Keratinocyte (primary cell): ENCODE measurements around the gene ANO3. TPM values are rescaled to one million over a fixed set of nuclear protein-coding genes. Genes with fewer than 3 reads are reported as not detected.

Experiments used
- DNase-seq: peaks from one replicate; pipeline ENCODE4 v3.0.0-alpha.2; 2011; ENCODE audit warnings: low read depth, missing footprints, low spot score
- FAIRE-seq: peaks from 2 replicates; lab custom pipeline; 2011; peaks lifted over from hg19 to GRCh38; lab: Jason Lieb, UNC
- H2AFZ ChIP-seq: 2 replicates; pipeline ENCODE4 v1.6.0; 2012; ENCODE audit warnings: low read length, control low read depth, inconsistent platforms; ENCODE audit not compliant: control insufficient read depth
- H3K27ac ChIP-seq: 2 replicates; pipeline ENCODE4 v1.5.1; 2011; ENCODE audit warnings: low read length; ENCODE audit not compliant: control insufficient read depth, insufficient read depth
- H3K27me3 ChIP-seq: 3 replicates; pipeline ENCODE4 v1.6.0; 2011; ENCODE audit warnings: low read length; ENCODE audit not compliant: control insufficient read depth, insufficient read depth; ENCODE audit errors: extremely low read depth
- H3K36me3 ChIP-seq, 2 experiments: 2 replicates in 1 of 2; 3 replicates in 1 of 2; pipeline ENCODE4 v1.5.1; 2011; ENCODE audit warnings: low read length in 2 of 2, mild to moderate bottlenecking in 1 of 2; ENCODE audit not compliant: control insufficient read depth in 2 of 2, insufficient read depth in 2 of 2; ENCODE audit errors: extremely low read depth in 1 of 2
- H3K4me1 ChIP-seq: 3 replicates; pipeline ENCODE4 v1.5.1; 2011; ENCODE audit warnings: low read length; ENCODE audit not compliant: control insufficient read depth, insufficient read depth; ENCODE audit errors: extremely low read depth
- H3K4me2 ChIP-seq: 3 replicates; pipeline ENCODE4 v1.6.0; 2011; ENCODE audit warnings: low read depth, low read length; ENCODE audit not compliant: control insufficient read depth, insufficient read depth; ENCODE audit errors: extremely low read depth
- H3K4me3 ChIP-seq, 3 experiments: fragments of 200-600 bp in 1 of 3; sonication (generic) in 1 of 3; 2 replicates in 2 of 3; 3 replicates in 1 of 3; pipeline ENCODE4 v1.5.1; 2011 to 2016; ENCODE audit warnings: low read length in 3 of 3, mild to moderate bottlenecking in 3 of 3, control low read depth in 2 of 3, inconsistent platforms in 1 of 3, low read depth in 1 of 3, mixed read lengths in 1 of 3, mixed run types in 1 of 3, moderate library complexity in 1 of 3; ENCODE audit not compliant: control insufficient read depth in 2 of 3, insufficient read depth in 2 of 3; ENCODE audit errors: extremely low read depth in 1 of 3
- H3K79me2 ChIP-seq: 2 replicates; pipeline ENCODE4 v1.6.0; 2012; ENCODE audit warnings: low read length; ENCODE audit not compliant: control insufficient read depth, insufficient read depth
- H3K9ac ChIP-seq: 3 replicates; pipeline ENCODE4 v1.6.0; 2011; ENCODE audit warnings: low read length; ENCODE audit not compliant: control insufficient read depth, insufficient read depth; ENCODE audit errors: extremely low read depth
- H3K9me1 ChIP-seq: 3 replicates; pipeline ENCODE4 v1.6.0; 2011; ENCODE audit warnings: low read length; ENCODE audit not compliant: control insufficient read depth, insufficient read depth; ENCODE audit errors: extremely low read depth
- H3K9me3 ChIP-seq: 2 replicates; pipeline ENCODE4 v1.5.1; 2012; ENCODE audit warnings: low read depth, low read length; ENCODE audit not compliant: control insufficient read depth
- H4K20me1 ChIP-seq: 3 replicates; pipeline ENCODE4 v1.6.0; 2011; ENCODE audit warnings: low read length; ENCODE audit not compliant: control insufficient read depth, insufficient read depth; ENCODE audit errors: extremely low read depth
- EZH2 ChIP-seq: IDR thresholded peaks from one replicate; pipeline ENCODE4 v1.6.1; 2012; ENCODE audit warnings: inconsistent platforms, mild to moderate bottlenecking, low read length, moderate library complexity
- dilution Hi-C: fragments of 300-500 bp; cut with MboI; formaldehyde crosslinking; loops from one replicate; pipeline ENCODE4 v1.7.0; 2020; ENCODE audit warnings: low sequenced_read_pairs; ENCODE audit not compliant: extremely low pct_ligation_motif_present
- polyA plus RNA-seq, 5 experiments: library from polyadenylated mRNA; depleted of rRNA in 3 of 5; stranded (reverse) in 3 of 5; stranded (forward) in 1 of 5; unstranded in 1 of 5; fragments of >200 nt; gene quantifications; 1 replicate in 1 of 5; 2 replicates in 3 of 5; 3 replicates in 1 of 5; pipeline versions ENCODE4 v1.2.1 to v1.2.3, GENCODE V29; 2011 to 2012; ENCODE audit warnings: missing spikeins in 2 of 5, low read depth in 1 of 5, low replicate concordance in 1 of 5
- TF ChIP-seq, protein P1 (sequence below), 3 experiments: IDR thresholded peaks in 1 of 3; conservative IDR thresholded peaks in 1 of 3; optimal IDR thresholded peaks in 1 of 3; 2 replicates in 2 of 3; 3 replicates in 1 of 3; pipeline versions ENCODE3 to v1.5.1; 2011; ENCODE audit warnings: low read length in 3 of 3, mild to moderate bottlenecking in 3 of 3, moderate library complexity in 2 of 3, control low read depth in 1 of 3, inconsistent platforms in 1 of 3; ENCODE audit not compliant: insufficient read depth in 2 of 3; ENCODE audit errors: extremely low read depth in 1 of 3

Gene ANO3
- polyA plus RNA-seq, 1 donor (not counting 4 experiments of a cell fraction or from before 2014, with no cell fraction given), result 0.01 TPM

DNA sequence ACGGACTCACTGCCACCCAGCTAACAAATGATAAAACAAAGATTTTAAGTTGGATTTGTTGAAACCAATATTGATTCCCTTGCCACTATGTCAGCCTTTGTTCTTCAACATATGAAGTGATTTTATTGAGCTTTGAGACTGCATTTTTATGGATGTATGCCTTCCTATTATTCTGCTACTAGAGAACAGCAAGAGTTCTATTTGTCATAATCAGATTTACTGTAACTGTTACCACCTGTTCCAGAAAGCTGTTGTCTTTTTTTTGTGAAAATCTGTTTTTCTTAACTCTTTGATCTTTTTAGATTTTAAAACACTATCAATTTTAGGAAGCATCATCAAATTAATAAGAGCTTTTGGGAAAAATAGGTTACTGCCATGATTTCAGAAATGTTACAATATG, 125.7 kb downstream of the ANO3 start:
- Histone ChIP-seq H3K4me2 (no peak overlapping the region), H3K27ac (no peak overlapping the region), H3K9me3 (no peaks in the 10 kb centered on the region), H3K9me1 (no peaks in the 10 kb centered on the region), H3K4me3 (no peak overlapping the region), H3K79me2 (no peaks in the 10 kb centered on the region), H3K36me3 (no peaks in the 10 kb centered on the region), H3K27me3 (no peaks in the 10 kb centered on the region), H3K9ac (no peak overlapping the region), H3K4me1 (no peaks in the 10 kb centered on the region), H4K20me1 (no peaks in the 10 kb centered on the region), H2AFZ (no peak overlapping the region)
- no peak for TF ChIP-seq EZH2
- TF ChIP-seq, protein P1, sequence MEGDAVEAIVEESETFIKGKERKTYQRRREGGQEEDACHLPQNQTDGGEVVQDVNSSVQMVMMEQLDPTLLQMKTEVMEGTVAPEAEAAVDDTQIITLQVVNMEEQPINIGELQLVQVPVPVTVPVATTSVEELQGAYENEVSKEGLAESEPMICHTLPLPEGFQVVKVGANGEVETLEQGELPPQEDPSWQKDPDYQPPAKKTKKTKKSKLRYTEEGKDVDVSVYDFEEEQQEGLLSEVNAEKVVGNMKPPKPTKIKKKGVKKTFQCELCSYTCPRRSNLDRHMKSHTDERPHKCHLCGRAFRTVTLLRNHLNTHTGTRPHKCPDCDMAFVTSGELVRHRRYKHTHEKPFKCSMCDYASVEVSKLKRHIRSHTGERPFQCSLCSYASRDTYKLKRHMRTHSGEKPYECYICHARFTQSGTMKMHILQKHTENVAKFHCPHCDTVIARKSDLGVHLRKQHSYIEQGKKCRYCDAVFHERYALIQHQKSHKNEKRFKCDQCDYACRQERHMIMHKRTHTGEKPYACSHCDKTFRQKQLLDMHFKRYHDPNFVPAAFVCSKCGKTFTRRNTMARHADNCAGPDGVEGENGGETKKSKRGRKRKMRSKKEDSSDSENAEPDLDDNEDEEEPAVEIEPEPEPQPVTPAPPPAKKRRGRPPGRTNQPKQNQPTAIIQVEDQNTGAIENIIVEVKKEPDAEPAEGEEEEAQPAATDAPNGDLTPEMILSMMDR (optimal IDR thresholded peaks at IDR 0.05 in 1 of 3, IDR thresholded peaks at IDR 0.05 in 1 of 3, conservative IDR thresholded peaks at IDR 0.05 in 1 of 3; ENCODE audit: extremely low read depth in 1 of 3, insufficient read depth in 2 of 3, low read length in 3 of 3), result no peak
- DNase-seq (no peak), FAIRE-seq (no peak)
- dilution Hi-C loops, result no loop called here

DNA sequence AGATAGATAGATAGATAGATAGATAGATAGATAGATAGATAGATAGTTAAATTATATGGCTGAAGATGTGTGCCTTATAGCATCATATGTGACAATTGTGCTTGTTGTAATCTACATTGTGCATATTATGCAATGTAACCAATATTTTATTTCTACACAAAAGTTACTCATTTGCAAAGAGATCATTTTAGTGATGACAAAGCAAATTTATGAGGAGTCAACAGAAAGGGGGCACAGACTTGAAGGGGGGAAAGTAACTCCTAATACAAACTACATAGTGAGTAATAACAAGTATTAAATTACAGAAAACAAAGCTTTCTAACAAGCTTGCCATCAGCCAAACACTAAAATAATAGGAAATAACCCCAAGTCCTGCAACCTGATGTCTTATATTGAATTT, 133.3 kb downstream of the ANO3 start:
- no peak for FAIRE-seq
- H3K4me3 ChIP-seq, result no peak overlapping the region
- H2AFZ ChIP-seq, result no peak overlapping the region
- dilution Hi-C loops, result no loop called here
- DNase-seq, result no peak
- H3K36me3 ChIP-seq, result no peaks in the 10 kb centered on the region
- no peak overlapping the region for H3K9ac ChIP-seq
- H3K27me3 ChIP-seq, result no peaks in the 10 kb centered on the region
- no peak for TF ChIP-seq EZH2
- TF ChIP-seq, protein P1 (optimal IDR thresholded peaks at IDR 0.05 in 1 of 3, IDR thresholded peaks at IDR 0.05 in 1 of 3, conservative IDR thresholded peaks at IDR 0.05 in 1 of 3; ENCODE audit: extremely low read depth in 1 of 3, insufficient read depth in 2 of 3, low read length in 3 of 3), result no peak
- H3K9me3 ChIP-seq, result no peaks in the 10 kb centered on the region
- no peaks in the 10 kb centered on the region for H3K79me2 ChIP-seq
- no peaks in the 10 kb centered on the region for H4K20me1 ChIP-seq
- H3K9me1 ChIP-seq, result no peaks in the 10 kb centered on the region
- no peaks in the 10 kb centered on the region for H3K4me1 ChIP-seq
- H3K27ac ChIP-seq, result no peak overlapping the region
- no peak overlapping the region for H3K4me2 ChIP-seq
